ENCODE data around the gene RASAL3. TPM values are rescaled to one million over a fixed set of nuclear protein-coding genes. Genes with fewer than 3 reads are reported as not detected.
A peak's percentile ranks its signal among the peaks of the same experiment; 100 is the strongest.
"Not testable (repeated sequence)": the region's sequence is repeated elsewhere in the genome, so short reads cannot be mapped to it uniquely, and the experiment has no call there.

Gene RASAL3
- total RNA-seq, 2 donors from 2014 or later, result 2.8 to 4.3 TPM

- no peak for TF ChIP-seq CTCF (IDR thresholded peaks at IDR 0.05)
- no peak for TF ChIP-seq POLR2A (IDR thresholded peaks at IDR 0.05)
- no peak for TF ChIP-seq POLR2AphosphoS5 (IDR thresholded peaks at IDR 0.05)
- no peaks in the 10 kb centered on the region for H3K36me3 ChIP-seq
- DNase-seq (ENCODE audit: low spot score), result no peak
- peaks cover 13% of the 10 kb centered on the region for H3K4me1 ChIP-seq (replicated peaks)
- no peak overlapping the region for H3K4me3 ChIP-seq
- H3K27ac ChIP-seq, result peak overlapping the region in 1 of 2 donors; percentile 12
- WGBS, result 66% methylated on average over 4 of the region's 4 CpGs
- no peaks in the 10 kb centered on the region for H3K9me3 ChIP-seq
- H3K27me3 ChIP-seq (replicated peaks; ENCODE audit: insufficient read depth), result no peaks in the 10 kb centered on the region
- intact Hi-C loops (cut with DNase I), result no loop called here
These were observed 51.5 kb downstream of the RASAL3 start for GRCh38 chr19:15412832-15413231.

GRCh38 chr19:15411351-15411750 is 53.0 kb downstream of the RASAL3 start:
- H3K4me1 ChIP-seq (replicated peaks); H3K4me3 ChIP-seq; DNase-seq (ENCODE audit: low spot score); H3K27ac ChIP-seq; intact Hi-C loops (cut with DNase I); H3K27me3 ChIP-seq (replicated peaks; ENCODE audit: insufficient read depth); H3K36me3 ChIP-seq; H3K9me3 ChIP-seq: not testable (repeated sequence)
- 81% methylated on average over 2 of the region's 2 CpGs for WGBS

GRCh38 chr19:15404780-15405211 is 59.5 kb downstream of the RASAL3 start:
- Histone ChIP-seq H3K27ac (peak overlapping the region; percentile 60 to 64), H3K4me1 (replicated peaks) (no peaks in the 10 kb centered on the region), H3K4me3 (no peak overlapping the region), H3K27me3 (replicated peaks; ENCODE audit: insufficient read depth) (no peaks in the 10 kb centered on the region), H3K9me3 (no peaks in the 10 kb centered on the region), H3K36me3 (peaks cover 3 to 8% of the 10 kb centered on the region in 2 donors)
- intact Hi-C loops (cut with DNase I), result no loop called here
- TF ChIP-seq CTCF (IDR thresholded peaks at IDR 0.05) (no peak), POLR2AphosphoS5 (IDR thresholded peaks at IDR 0.05) (no peak), POLR2A (IDR thresholded peaks at IDR 0.05) (no peak)
- no peak for DNase-seq (ENCODE audit: low spot score)
- WGBS, result 44% methylated on average over 3 of the region's 3 CpGs

GRCh38 chr19:15404097-15404779 is 60.1 kb downstream of the RASAL3 start:
- no peaks in the 10 kb centered on the region for H3K4me1 ChIP-seq (replicated peaks)
- no peak for DNase-seq (ENCODE audit: low spot score)
- no peak overlapping the region for H3K4me3 ChIP-seq
- H3K36me3 ChIP-seq, result peaks cover 6 to 14% of the 10 kb centered on the region in 2 donors
- intact Hi-C loops (cut with DNase I), result no loop called here
- H3K27me3 ChIP-seq (replicated peaks; ENCODE audit: insufficient read depth), result no peaks in the 10 kb centered on the region
- TF ChIP-seq POLR2A (IDR thresholded peaks at IDR 0.05) (no peak), POLR2AphosphoS5 (IDR thresholded peaks at IDR 0.05) (peak; percentile 48)
- no peaks in the 10 kb centered on the region for H3K9me3 ChIP-seq
- 63% methylated on average over 7 of the region's 7 CpGs for WGBS
- peak overlapping the region; percentile 60 to 64 for H3K27ac ChIP-seq

GRCh38 chr19:15403151-15403531 is 61.2 kb downstream of the RASAL3 start:
- H3K4me3 ChIP-seq, result no peak overlapping the region
- H3K27me3 ChIP-seq (replicated peaks; ENCODE audit: insufficient read depth), result no peaks in the 10 kb centered on the region
- H3K36me3 ChIP-seq, result peaks cover 9 to 25% of the 10 kb centered on the region in 2 donors
- H3K27ac ChIP-seq, result peak overlapping the region; percentile 60 to 62
- H3K9me3 ChIP-seq, result no peaks in the 10 kb centered on the region
- no peaks in the 10 kb centered on the region for H3K4me1 ChIP-seq (replicated peaks)
- intact Hi-C loops (cut with DNase I), result no loop called here
- 90% methylated on average over 10 of the region's 10 CpGs for whole genome bisulfite sequencing
- no peak for DNase-seq (ENCODE audit: low spot score)
- no peak for TF ChIP-seq CTCF (IDR thresholded peaks at IDR 0.05)
- TF ChIP-seq POLR2AphosphoS5 (IDR thresholded peaks at IDR 0.05), result no peak
- no peak for TF ChIP-seq POLR2A (IDR thresholded peaks at IDR 0.05)
